Endodermal cell (in vitro differentiated cells): ENCODE results near the gene ZNF407. TPM values are rescaled to one million over a fixed set of nuclear protein-coding genes. Genes with fewer than 3 reads are reported as not detected.

Experiments used
- DNase-seq: peaks from one replicate; pipeline ENCODE4 v3.0.0-alpha.2; 2017
- H3K27ac ChIP-seq: 2 replicates; pipeline ENCODE4 v1.5.1; 2013; ENCODE audit warnings: mild to moderate bottlenecking, low read depth, low read length, moderate library complexity
- H3K27me3 ChIP-seq: 2 replicates; pipeline ENCODE4 v1.6.1; 2013; ENCODE audit warnings: mild to moderate bottlenecking, low read length, moderate library complexity; ENCODE audit not compliant: insufficient read depth, control insufficient read depth, poor library complexity, severe bottlenecking
- H3K36me3 ChIP-seq: 2 replicates; pipeline ENCODE4 v1.7.0; 2013; ENCODE audit warnings: mild to moderate bottlenecking, low read length, moderate library complexity; ENCODE audit not compliant: control insufficient read depth, insufficient read depth
- H3K4me1 ChIP-seq: one replicate; pipeline ENCODE4 v1.7.0; 2013; ENCODE audit warnings: low read length; ENCODE audit not compliant: control insufficient read depth, insufficient read depth
- H3K4me3 ChIP-seq: 2 replicates; pipeline ENCODE4 v1.5.1; 2013; ENCODE audit warnings: mild to moderate bottlenecking, low read length, moderate library complexity
- H3K9ac ChIP-seq: 2 replicates; pipeline ENCODE4 v1.6.1; 2013; ENCODE audit warnings: mild to moderate bottlenecking, low read length, moderate library complexity; ENCODE audit not compliant: poor library complexity, severe bottlenecking; ENCODE audit errors: extremely low read depth
- H3K9me3 ChIP-seq: 2 replicates; pipeline ENCODE4 v1.6.1; 2013; ENCODE audit warnings: mild to moderate bottlenecking, low read length, moderate library complexity; ENCODE audit not compliant: control insufficient read depth
- H3K27ac Mint-ChIP-seq: 2 replicates; pipeline ENCODE4 v1.8.0; 2020; ENCODE audit warnings: mixed read lengths
- H3K27me3 Mint-ChIP-seq: 2 replicates; pipeline ENCODE4 v1.8.0; 2021; ENCODE audit warnings: mild to moderate bottlenecking, mixed read lengths; ENCODE audit not compliant: insufficient read depth
- H3K36me3 Mint-ChIP-seq: 2 replicates; pipeline ENCODE4 v1.8.0; 2020; ENCODE audit warnings: low read depth, mixed read lengths
- H3K4me1 Mint-ChIP-seq: 2 replicates; pipeline ENCODE4 v1.8.0; 2020; ENCODE audit warnings: mixed read lengths
- H3K4me3 Mint-ChIP-seq: 2 replicates; pipeline ENCODE4 v1.8.0; 2020; ENCODE audit warnings: mild to moderate bottlenecking, moderate library complexity, mixed read lengths
- H3K9me3 Mint-ChIP-seq: 2 replicates; pipeline ENCODE4 v1.8.0; 2020; ENCODE audit warnings: mild to moderate bottlenecking, mixed read lengths
- CTCF ChIP-seq: fragments of 200-600 bp; sonication (generic); conservative IDR thresholded peaks from 2 replicates; pipeline ENCODE4 v1.5.0; 2021; ENCODE audit warnings: antibody characterized with exemption, mild to moderate bottlenecking
- WGBS, 2 experiments: methylation state at CpG; one replicate each; pipeline versions ENCODE4 v1.1.5 to v1.1.7; 2013; ENCODE audit warnings: missing lambda C conversion rate in 2 of 2, mixed read lengths in 1 of 2; ENCODE audit not compliant: insufficient coverage in 1 of 2, insufficient read length in 1 of 2; 5-methylcytosine and 5-hydroxymethylcytosine counted together
- total RNA-seq, 2 donors: library from RNA; stranded (reverse); fragmentation: NEBNext Ultra II Directional in 1 of 2; extraction: Animal tissue kit (Norgen Biotek cat#: 25700) in 1 of 2; gene quantifications; 2 replicates in 1 of 2; 3 replicates in 1 of 2; pipeline ENCODE4 v1.2.1, GENCODE V29; 2021

ZNF407 gene
- total RNA-seq, 2 donors from 2014 or later: 7.6 to 13.1 TPM

GRCh38 chr18:74715306-74715705 lies 117.6 kb downstream of the ZNF407 start:
- no peaks in the 10 kb centered on the region for H3K9me3 ChIP-seq
- 98 to 100% methylated on average over 6 of the region's 7 CpGs for WGBS, 2 experiments
- no peak overlapping the region for H3K9ac ChIP-seq
- no peaks in the 10 kb centered on the region for H3K36me3 ChIP-seq
- peaks cover 6% of the 10 kb centered on the region for H3K4me1 ChIP-seq
- no peaks in the 10 kb centered on the region for H3K9me3 Mint-ChIP-seq
- no peak overlapping the region for H3K27ac Mint-ChIP-seq
- H3K4me1 Mint-ChIP-seq: peaks cover 18% of the 10 kb centered on the region
- H3K27me3 ChIP-seq: no peaks in the 10 kb centered on the region
- H3K36me3 Mint-ChIP-seq: no peaks in the 10 kb centered on the region
- no peak for TF ChIP-seq CTCF
- peak overlapping the region; percentile 76 for H3K27ac ChIP-seq
- H3K4me3 Mint-ChIP-seq: no peak overlapping the region
- H3K27me3 Mint-ChIP-seq: no peaks in the 10 kb centered on the region
- no peak overlapping the region for H3K4me3 ChIP-seq
- peak; percentile 59 for DNase-seq

GRCh38 chr18:74715865-74716712 lies 118.4 kb downstream of the ZNF407 start:
- no peaks in the 10 kb centered on the region for H3K9me3 ChIP-seq
- Mint-ChIP-seq H3K27me3 (no peaks in the 10 kb centered on the region), H3K4me1 (peaks cover 18% of the 10 kb centered on the region), H3K4me3 (no peak overlapping the region), H3K9me3 (no peaks in the 10 kb centered on the region), H3K36me3 (no peaks in the 10 kb centered on the region), H3K27ac (peak overlapping the region; percentile 0)
- H3K4me1 ChIP-seq: peaks cover 6% of the 10 kb centered on the region
- H3K27ac ChIP-seq: no peak overlapping the region
- WGBS, 2 experiments: 65 to 83% methylated on average over 1 to 5 of the region's 5 CpGs
- no peaks in the 10 kb centered on the region for H3K27me3 ChIP-seq
- no peak overlapping the region for H3K4me3 ChIP-seq
- no peaks in the 10 kb centered on the region for H3K36me3 ChIP-seq
- H3K9ac ChIP-seq: no peak overlapping the region
- no peak for DNase-seq
- TF ChIP-seq CTCF: no peak

GRCh38 chr18:74718312-74718711 lies 120.6 kb downstream of the ZNF407 start:
- peaks cover 6% of the 10 kb centered on the region for H3K4me1 ChIP-seq
- H3K9me3 ChIP-seq: no peaks in the 10 kb centered on the region
- Mint-ChIP-seq H3K27me3 (no peaks in the 10 kb centered on the region), H3K4me1 (peaks cover 18% of the 10 kb centered on the region), H3K36me3 (no peaks in the 10 kb centered on the region), H3K9me3 (no peaks in the 10 kb centered on the region), H3K27ac (peak overlapping the region; percentile 52), H3K4me3 (no peak overlapping the region)
- H3K4me3 ChIP-seq: no peak overlapping the region
- no peaks in the 10 kb centered on the region for H3K36me3 ChIP-seq
- no peak for TF ChIP-seq CTCF
- H3K27ac ChIP-seq: no peak overlapping the region
- H3K9ac ChIP-seq: no peak overlapping the region
- no peaks in the 10 kb centered on the region for H3K27me3 ChIP-seq
- DNase-seq: peak; percentile 62
- 88% methylated on average over 2 of the region's 2 CpGs; no CpG with 5 or more reads in 1 of the 2 experiments for WGBS, 2 experiments
